Hematopoietic multipotent progenitor cell treated with erythropoietin and hydrocortisone succinate and interleukin-3 and kit ligand, for 4 days (in vitro differentiated cells): ENCODE results near the gene CDH13.

Source experiments
- DNase-seq: peaks from one replicate; pipeline ENCODE4 v3.0.0-alpha.2; 2015

Gene CDH13

GRCh38 chr16:83270640-83271039, 643.9 kb downstream of the CDH13 start:
- no peak for DNase-seq

DNA sequence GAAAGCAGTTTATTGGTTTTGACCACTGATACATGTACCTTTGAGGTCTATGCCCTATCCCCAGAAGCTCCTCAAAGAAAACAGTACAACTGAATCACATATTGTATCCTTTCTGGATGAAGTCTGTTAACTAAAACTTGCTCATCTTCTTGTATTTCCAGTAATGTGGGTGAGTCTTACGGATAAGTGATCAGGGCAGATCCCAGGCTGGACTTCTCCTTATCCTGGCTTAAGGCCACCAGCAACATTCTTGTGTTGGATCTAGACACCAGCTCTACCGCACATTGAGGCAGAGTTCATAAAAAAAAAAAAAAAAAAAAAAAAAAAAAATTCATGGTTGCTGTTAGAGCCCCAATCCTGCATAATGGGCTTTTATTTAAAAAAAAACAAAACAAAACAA, 644.4 kb downstream of the CDH13 start:
- DNase-seq = no peak

DNA sequence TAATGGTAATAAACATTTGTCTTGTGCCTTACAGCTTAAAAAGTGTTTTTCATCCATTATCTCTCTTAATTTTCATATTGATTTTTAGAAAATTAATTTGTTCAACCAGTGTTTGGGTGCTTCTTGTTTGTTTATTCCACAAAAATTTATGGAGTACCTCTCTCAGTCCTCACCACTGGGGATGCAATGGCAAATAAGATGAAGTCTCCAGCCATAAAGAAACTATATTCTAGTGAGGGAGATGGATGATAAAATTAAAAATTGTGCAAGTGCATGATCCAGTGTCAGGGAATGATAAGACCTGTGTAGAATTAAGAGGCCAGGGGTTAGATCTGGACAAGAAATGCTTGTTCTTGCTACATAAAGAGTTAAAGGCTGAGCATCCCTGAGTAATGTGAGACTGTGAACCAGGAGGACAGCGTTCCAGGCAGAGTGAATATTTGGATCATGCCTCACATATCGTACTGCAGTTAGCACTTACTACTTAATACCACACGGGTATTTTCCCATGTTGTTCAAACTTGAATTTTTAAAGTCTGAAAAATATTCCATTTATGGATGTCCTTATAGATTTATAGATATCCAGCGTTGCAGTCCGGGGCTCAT, 645.3 kb downstream of the CDH13 start:
- no peak for DNase-seq

DNA sequence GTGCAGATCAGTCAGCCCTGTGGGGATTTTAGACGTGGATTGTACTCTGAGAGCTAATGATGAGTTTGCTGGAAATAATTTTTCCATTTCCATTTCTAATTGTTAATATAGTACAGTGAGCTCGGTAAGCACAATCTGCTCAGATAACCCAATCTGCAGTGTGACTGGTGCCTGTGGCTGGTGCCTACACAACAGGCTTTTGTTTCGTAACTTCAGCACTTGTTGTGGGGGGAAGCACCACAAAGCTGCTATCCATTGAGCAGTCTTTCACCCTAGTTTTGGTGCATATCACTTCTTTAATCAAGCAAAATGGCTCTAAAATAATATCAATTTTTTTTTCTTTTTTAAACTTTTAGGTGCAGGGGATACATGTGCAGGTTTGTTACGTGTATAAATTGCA, 646.1 kb downstream of the CDH13 start:
- no peak for DNase-seq

DNA sequence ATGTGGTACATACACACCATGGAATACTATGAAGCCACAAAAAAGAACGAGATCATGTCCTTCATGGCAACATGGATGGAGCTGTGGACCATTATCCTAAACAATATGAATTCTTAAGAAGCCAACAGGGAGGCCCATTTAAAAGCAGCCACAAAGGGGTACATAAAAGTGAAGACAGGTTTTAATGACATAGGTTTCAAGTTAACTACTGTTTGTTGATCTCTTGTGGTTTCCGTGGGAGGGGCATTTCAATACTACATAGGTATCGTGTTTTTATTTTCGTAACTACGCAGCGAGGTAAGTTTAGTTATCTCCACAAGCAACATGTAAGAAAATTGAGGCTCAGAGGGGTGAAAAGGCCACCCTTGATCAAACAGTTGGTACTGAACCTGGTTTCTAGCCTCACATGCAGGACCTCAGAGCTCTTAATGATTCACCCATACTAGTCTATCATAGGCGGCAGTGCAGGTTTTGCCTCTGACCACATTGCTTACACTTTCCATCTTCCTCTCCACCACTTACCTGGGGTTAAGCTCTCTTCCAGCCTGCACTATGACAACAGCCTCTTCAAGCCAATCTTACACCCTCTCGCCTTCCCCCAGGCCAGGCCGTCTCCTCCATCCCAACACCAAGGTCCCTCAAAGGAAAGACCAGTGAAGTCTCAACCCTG, 646.9 kb downstream of the CDH13 start:
- no peak for DNase-seq

DNA sequence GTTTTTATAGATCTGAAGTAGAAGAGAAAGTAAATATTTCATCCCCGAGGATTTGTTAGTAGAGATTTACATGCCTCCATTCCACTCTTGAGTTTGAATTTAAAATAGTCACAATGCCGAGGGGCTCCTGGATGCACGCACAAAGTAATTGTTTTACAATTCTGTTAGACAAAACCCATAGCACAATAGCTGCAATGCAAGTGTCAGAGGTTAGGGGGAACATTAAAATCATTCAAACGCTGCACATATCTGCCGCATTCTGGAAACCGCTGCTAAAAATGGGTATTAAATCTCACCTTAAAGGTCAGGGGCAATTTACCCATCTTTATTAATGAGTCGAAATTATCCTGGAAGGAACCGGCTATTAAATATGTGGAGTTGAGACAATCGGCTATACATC, 652.5 kb downstream of the CDH13 start:
- DNase-seq = no peak

GRCh38 chr16:83285921-83286320, 659.2 kb downstream of the CDH13 start:
- DNase-seq = no peak

DNA sequence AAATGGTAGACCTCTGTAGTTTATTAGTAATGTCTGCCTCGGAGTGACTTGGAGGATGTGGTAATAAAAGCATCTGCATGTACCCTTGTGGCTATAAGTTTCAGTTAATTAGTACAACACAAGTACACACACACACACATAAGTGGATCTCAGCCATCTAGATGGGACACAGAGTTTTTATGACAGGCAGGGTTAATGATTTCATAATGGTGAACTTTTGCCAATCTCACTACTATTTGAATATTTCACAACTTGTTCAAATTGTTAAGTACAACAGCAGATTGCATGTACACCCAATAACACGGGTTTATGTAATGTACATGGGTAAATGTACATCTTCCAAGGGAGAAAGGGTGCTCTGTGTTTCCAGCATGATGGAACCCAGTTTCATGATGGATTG, 669.7 kb downstream of the CDH13 start:
- DNase-seq = no peak

DNA sequence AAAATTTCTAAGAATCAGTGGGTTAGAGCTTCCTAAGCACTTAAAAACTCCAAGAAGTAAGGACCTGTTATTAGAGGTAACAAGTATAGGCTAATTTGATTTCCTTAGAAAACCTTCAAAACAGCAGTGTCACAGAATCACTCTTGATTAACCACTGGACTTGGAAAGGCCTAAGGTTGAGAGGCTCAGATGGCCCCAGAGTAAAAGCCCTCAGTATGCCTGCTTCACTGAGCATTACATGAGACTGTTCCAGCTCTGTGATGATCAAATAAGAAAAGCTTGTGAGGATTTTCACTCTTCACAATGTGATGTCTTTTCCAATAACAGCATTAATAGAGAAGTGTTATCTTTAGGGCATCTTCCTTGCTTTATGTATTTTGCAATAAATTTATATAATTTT, 671.8 kb downstream of the CDH13 start:
- no peak for DNase-seq

DNA sequence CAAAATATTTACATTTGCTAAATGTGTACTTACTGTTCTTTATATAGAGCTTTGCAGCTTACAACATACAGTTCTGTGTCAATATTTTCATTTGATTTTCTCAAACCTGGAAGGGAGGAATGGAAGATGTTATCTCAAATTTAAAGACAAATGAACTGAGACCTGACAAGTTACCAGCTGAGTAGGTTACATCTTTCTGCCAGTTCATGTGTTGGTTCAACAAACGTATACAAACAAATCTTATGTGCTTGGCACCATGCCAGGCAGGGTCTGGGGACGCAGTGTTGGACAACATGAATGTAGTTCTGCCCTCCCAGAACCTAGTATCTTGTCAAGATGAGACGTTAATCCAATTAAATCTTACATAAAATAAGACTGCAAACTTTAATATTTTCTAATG, 673.6 kb downstream of the CDH13 start:
- DNase-seq = no peak

GRCh38 chr16:83301971-83302370, 675.2 kb downstream of the CDH13 start:
- no peak for DNase-seq

DNA sequence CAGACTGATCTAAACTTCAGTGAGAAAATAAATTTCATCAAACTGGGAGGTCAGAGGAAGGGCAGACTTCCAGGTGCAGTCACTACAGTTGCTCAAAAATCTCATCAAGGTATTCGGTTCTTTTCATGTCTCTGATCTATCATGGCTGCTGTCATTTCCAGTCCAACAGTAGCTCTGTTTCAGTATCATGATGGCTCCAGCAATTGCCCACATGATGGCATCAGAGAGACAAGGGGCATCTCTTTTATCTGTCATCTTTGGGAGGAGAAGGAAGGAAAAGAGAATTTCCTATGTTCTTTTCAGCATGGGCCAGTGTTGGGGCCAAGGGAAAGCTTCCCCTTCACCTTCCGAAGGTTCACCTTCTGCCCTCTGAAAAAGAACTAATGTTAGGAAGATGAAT, 676.1 kb downstream of the CDH13 start:
- no peak for DNase-seq

DNA sequence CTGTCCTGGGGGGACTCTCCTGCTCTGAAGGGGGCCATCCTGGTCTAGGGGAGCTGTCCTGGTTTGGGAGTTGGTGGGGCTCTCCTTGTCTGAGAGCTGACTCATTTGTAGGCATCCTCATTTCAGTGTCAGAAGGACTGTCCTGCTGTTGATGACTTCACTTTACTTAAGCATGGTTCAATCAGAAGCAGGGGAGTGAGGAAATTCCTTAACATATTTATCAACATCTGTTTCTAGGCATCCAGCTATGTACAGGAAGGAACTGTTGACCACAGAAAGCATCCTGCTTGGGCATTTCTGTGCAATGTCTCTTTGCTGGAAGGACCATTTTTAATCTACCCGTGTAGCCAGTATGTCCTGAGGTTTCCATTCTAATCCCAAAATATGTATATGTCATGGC, 678.3 kb downstream of the CDH13 start:
- DNase-seq = no peak

- no peak for DNase-seq
These were observed 680.3 kb downstream of the CDH13 start for GRCh38 chr16:83306961-83307593.

GRCh38 chr16:83307594-83307992, 680.8 kb downstream of the CDH13 start:
- no peak for DNase-seq

DNA sequence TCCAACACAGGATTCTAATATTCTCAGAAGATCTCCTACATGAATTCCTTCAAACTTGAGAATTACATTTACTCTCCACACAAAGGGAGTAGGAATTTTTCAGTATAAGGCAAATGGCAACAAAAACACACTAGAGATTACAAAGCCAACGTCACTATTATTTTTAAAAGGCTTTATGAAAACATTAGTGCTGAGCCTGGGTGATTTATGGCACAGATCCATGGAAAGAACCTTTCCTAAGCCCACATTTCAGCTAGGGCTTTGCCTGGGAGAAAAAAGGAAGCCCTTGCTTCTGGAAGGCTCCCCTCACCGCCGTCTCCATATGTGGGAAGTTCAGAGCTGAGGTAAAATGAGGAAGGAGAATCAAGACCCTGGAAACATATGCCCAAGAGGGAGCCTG, 681.6 kb downstream of the CDH13 start:
- no peak for DNase-seq

- DNase-seq = no peak
These were observed 684.0 kb downstream of the CDH13 start for GRCh38 chr16:83310816-83311215.

DNA sequence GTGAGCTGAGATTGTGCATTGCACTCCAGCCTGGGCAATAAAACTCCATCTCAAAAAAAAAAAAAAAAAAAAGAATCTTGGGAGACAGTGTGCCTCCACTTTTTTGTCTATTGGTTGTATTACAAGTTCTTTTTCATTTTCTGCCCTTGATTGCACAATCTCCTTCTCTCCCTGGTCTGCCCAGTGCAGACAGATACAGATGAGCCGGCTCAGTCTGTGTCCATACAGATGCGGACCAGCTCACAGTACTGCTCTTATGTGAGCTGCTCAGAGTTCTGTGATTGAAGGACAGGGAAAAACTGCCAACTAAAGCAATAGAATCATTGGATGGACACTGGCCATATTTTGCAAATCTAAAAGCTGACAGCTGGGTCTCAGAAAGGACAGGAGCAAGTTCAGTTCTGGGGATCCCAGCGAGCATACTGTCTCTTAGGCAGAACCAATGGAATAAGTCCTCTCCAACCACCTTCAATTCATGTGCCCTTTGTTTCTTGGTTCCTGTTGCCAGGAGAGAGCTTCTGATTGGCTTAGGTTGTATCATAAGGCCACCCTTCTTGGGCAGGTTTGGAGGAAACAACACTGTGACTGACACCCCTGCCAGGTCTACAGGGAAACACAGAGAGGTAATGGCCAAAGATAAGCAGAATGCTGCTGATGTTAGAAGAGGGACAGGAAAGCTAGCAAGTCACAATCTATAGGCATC, 685.4 kb downstream of the CDH13 start:
- no peak for DNase-seq

DNA sequence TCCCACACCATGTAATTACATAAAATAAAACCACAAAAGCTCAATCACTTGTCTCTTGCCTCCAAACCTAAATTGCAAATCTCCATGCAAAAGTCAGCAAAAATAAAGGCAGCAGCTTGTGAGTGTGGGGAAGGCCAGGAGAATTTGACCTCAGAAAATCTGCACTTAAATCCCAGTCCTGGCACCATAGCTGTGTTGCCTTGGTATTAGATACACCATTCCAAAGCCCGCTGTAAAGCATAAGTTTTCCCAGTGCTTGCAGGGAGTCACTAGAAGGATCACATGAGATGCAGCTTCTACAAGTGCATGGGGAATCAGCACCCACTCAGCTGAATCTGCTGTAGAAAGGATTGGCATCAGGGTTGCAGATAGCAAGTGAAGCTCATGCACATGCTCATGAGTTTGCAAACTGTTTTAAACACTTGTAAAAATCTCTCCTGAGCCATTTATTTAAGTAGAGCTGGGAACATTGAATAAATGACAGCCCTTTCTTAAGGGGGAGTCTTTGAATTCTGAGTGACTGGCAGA, 686.0 kb downstream of the CDH13 start:
- DNase-seq = no peak

GRCh38 chr16:83315271-83315670, 688.5 kb downstream of the CDH13 start:
- no peak for DNase-seq

DNA sequence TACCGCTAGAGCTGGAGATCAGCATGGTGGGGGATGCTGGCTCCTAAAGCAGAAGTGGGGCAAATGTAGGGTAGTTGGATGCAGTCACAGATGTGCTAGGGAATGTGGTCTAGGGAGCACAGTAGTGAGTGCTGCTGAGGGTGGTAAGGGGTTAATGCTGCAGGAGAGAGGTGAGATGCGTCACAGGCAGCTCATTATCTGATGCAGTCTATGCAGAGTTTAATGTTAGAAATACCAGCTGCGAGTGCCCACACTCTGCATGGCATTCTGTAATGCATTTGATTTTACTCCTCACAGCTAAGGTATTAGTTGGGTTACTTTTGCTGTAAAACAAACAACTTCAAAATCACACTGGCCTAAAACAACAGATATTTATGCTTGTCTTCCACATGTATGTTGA, 689.7 kb downstream of the CDH13 start:
- no peak for DNase-seq

DNA sequence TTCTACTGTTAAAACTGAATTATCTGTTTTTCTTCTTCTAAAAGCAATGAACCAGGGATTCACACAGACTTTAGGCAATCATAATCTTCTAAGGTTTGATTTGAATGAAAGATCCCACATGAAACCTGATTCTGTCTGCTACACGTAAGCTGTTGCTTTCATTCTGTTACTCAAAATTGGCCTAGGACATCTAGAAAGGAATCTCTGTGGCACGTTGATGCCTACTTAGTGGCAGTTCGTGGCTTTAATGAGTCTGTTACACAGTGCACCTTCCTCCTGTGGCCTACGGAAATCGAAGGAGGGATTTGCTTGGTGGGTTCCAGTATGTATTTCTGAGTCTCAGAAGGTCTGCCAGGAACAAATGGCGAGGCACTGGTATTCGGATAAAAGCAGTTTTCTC, 691.6 kb downstream of the CDH13 start:
- no peak for DNase-seq

DNA sequence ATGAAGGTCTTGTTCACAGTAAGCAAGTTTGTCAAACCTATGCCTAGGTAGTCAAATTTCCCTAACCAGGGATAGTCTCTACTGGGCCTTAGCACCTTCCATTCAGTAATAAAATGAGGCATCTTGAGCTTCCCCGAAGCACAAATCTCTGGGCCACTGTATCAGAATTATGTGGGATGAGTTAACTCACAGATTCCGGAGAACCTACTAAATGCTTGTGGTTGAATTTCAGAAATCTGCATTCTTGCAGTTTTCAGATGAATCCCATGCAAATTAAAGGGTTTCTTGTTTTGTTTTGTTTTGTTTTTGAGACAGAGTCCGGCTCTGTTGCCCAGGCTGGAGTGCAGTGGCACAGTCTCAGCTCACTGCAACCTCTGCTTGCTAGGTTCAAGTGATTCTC, 702.2 kb downstream of the CDH13 start:
- no peak for DNase-seq

DNA sequence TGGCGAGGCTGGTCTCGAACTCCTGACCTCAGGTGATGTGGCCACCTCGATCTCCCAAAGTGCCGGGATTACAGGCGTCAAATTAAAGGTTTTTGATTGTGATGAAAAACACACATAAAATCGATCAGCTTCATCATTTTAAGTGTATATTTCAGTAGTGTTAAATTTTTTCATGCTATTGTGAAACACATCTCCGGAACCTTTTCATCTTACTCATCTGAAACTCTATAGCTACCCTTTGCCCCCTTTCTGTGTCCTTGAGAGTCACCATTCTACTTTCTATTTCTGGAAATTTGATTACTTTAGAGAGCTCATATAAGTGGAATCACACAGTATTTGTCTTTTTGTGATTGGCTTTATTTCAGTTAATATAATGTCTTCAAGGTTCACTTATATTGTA, 702.7 kb downstream of the CDH13 start:
- DNase-seq = no peak
